Esophagus squamous epithelium (tissue), 5 donors: ENCODE data around the gene ADISSP. TPM values are rescaled to one million over a fixed set of nuclear protein-coding genes. Genes with fewer than 3 reads are reported as not detected.

ENCODE experiments used
- DNase-seq: peaks from one replicate; lab custom pipeline; 2025; lab: John Stamatoyannopoulos, UW
- H3K27ac ChIP-seq, 4 donors: fragments of 200-600 bp; sonication (generic); one replicate each; pipeline ENCODE4 v1.5.1; 2016 to 2019; ENCODE audit warnings: mild to moderate bottlenecking in 1 of 4
- H3K27me3 ChIP-seq, 4 donors: fragments of 200-600 bp; sonication (generic); 1 replicate in 3 of 4; 2 replicates in 1 of 4; pipeline versions ENCODE4 v1.5.1 to v1.6.0; 2017 to 2021; ENCODE audit warnings: antibody characterized with exemption in 1 of 4
- H3K36me3 ChIP-seq, 3 donors: fragments of 200-600 bp; sonication (generic); one replicate each; pipeline ENCODE4 v1.5.1; 2016 to 2019
- H3K4me1 ChIP-seq, 3 donors: fragments of 200-600 bp; sonication (generic); one replicate each; pipeline ENCODE4 v1.5.1; 2017 to 2019
- H3K4me3 ChIP-seq, 4 donors: fragments of 200-600 bp; sonication (generic); 1 replicate in 3 of 4; 2 replicates in 1 of 4; pipeline ENCODE4 v1.5.1; 2016 to 2019; ENCODE audit warnings: mild to moderate bottlenecking in 2 of 4, moderate library complexity in 1 of 4
- H3K9me3 ChIP-seq, 3 donors: fragments of 200-600 bp; sonication (generic); one replicate each; pipeline ENCODE4 v1.5.1; 2016 to 2019
- CTCF ChIP-seq, 6 experiments: fragments of 450-650 bp in 4 of 6; fragments of 200-600 bp in 2 of 6; sonication (generic) in 2 of 6; IDR thresholded peaks; one replicate each; pipeline ENCODE4 v1.5.1; 2016 to 2019; ENCODE audit warnings: antibody characterized with exemption in 6 of 6, mild to moderate bottlenecking in 4 of 6, moderate library complexity in 4 of 6
- POLR2A ChIP-seq, 4 donors: fragments of 450-650 bp; IDR thresholded peaks; one replicate each; pipeline ENCODE4 v1.6.1; 2017; ENCODE audit warnings: antibody characterized with exemption in 4 of 4, mild to moderate bottlenecking in 4 of 4, moderate library complexity in 3 of 4
- WGBS, 2 donors: methylation state at CpG; one replicate each; pipeline ENCODE4 v1.1.5; 2018; 5-methylcytosine and 5-hydroxymethylcytosine counted together
- intact Hi-C: fragments of 100-400 bp; cut with DNase I; formaldehyde crosslinking; loops from one replicate; pipeline ENCODE4 v1.15.0; 2022
- total RNA-seq, 4 donors: library from RNA; depleted of rRNA; stranded (reverse); fragments of >200 nt; gene quantifications; one replicate each; pipeline ENCODE4 v1.1.0, GENCODE V29; 2016
- donor health status: DM: yes; HTN: yes; CAD: no.

ADISSP gene
- total RNA-seq, 4 donors from 2014 or later = 13.5 to 24.7 (median 19.8) TPM

GRCh38 chr20:3731944-3732326, 35.6 kb downstream of the ADISSP start:
- H3K4me3 ChIP-seq = peak overlapping the region in 2 of 4 donors; percentile 49 to 64
- no peaks in the 10 kb centered on the region for H3K9me3 ChIP-seq
- H3K4me1 ChIP-seq = peaks cover 15 to 61% (median 17%) of the 10 kb centered on the region in 3 donors
- DNase-seq = no peak
- peak overlapping the region in 3 of 4 donors; percentile 11 to 83 (median 70) for H3K27ac ChIP-seq
- 91% methylated on average over 8 of the region's 16 CpGs; no CpG with 5 or more reads in 1 of the 2 donors for WGBS, 2 donors
- intact Hi-C loops = no loop called here
- peaks cover 0 to 62% (median 2%) of the 10 kb centered on the region in 4 donors for H3K27me3 ChIP-seq
- no peaks in the 10 kb centered on the region for H3K36me3 ChIP-seq
- TF ChIP-seq CTCF (IDR thresholded peaks at IDR 0.05) (no peak), POLR2A (IDR thresholded peaks at IDR 0.05) (no peak)

GRCh38 chr20:3730803-3731672, 36.5 kb downstream of the ADISSP start:
- TF ChIP-seq CTCF (IDR thresholded peaks at IDR 0.05) (no peak), POLR2A (IDR thresholded peaks at IDR 0.05) (no peak)
- intact Hi-C loops = no loop called here
- DNase-seq = no peak
- no peak overlapping the region for H3K4me3 ChIP-seq
- peak overlapping the region in 1 of 4 donors; percentile 21 for H3K27ac ChIP-seq
- H3K4me1 ChIP-seq = peaks cover 15 to 53% (median 17%) of the 10 kb centered on the region in 3 donors
- peaks cover 0 to 62% (median 2%) of the 10 kb centered on the region in 4 donors for H3K27me3 ChIP-seq
- H3K9me3 ChIP-seq = no peaks in the 10 kb centered on the region
- WGBS, 2 donors = 79 to 80% methylated on average over 10 to 12 of the region's 12 CpGs
- no peaks in the 10 kb centered on the region for H3K36me3 ChIP-seq

GRCh38 chr20:3729811-3730540, 37.6 kb downstream of the ADISSP start:
- Histone ChIP-seq H3K9me3 (no peaks in the 10 kb centered on the region), H3K36me3 (no peaks in the 10 kb centered on the region), H3K27me3 (peaks cover 0 to 62% (median 2%) of the 10 kb centered on the region in 4 donors), H3K27ac (peak overlapping the region in 1 of 4 donors; percentile 21), H3K4me1 (peaks cover 15 to 53% (median 17%) of the 10 kb centered on the region in 3 donors), H3K4me3 (no peak overlapping the region)
- DNase-seq = no peak
- 66 to 74% methylated on average over 6 to 7 of the region's 8 CpGs for WGBS, 2 donors
- no peak for TF ChIP-seq POLR2A (IDR thresholded peaks at IDR 0.05)
- TF ChIP-seq CTCF (IDR thresholded peaks at IDR 0.05) = no peak
- intact Hi-C loops = no loop called here

GRCh38 chr20:3729378-3729777, 38.2 kb downstream of the ADISSP start:
- Histone ChIP-seq H3K4me1 (peaks cover 15 to 51% (median 17%) of the 10 kb centered on the region in 3 donors), H3K9me3 (no peaks in the 10 kb centered on the region), H3K27me3 (peaks cover 0 to 62% (median 2%) of the 10 kb centered on the region in 4 donors), H3K36me3 (no peaks in the 10 kb centered on the region), H3K4me3 (no peak overlapping the region), H3K27ac (peak overlapping the region in 1 of 4 donors; percentile 2)
- TF ChIP-seq POLR2A (IDR thresholded peaks at IDR 0.05) = no peak
- no peak for TF ChIP-seq CTCF (IDR thresholded peaks at IDR 0.05)
- 57 to 72% methylated on average over 3 to 5 of the region's 6 CpGs for WGBS, 2 donors
- intact Hi-C loops = no loop called here
- no peak for DNase-seq
